Effector memory CD8-positive, alpha-beta T cell (primary cell): ENCODE measurements around the gene PCDHB3.
"Not testable (repeated sequence)": the region's sequence is repeated elsewhere in the genome, so short reads cannot be mapped to it uniquely, and the experiment has no call there.

Source experiments
- ATAC-seq: fragments of 150-1000 bp; cut with Tn5 transposase; replicated peaks from 2 replicates; pipeline ENCODE4 v1.10.0; 2021; ENCODE audit warnings: mild to moderate bottlenecking, moderate library complexity
- DNase-seq, 3 experiments: peaks; one replicate each; pipeline ENCODE4 v3.0.0; 2021
- H3K27ac Mint-ChIP-seq, 2 donors: one replicate each; pipeline ENCODE4 v1.8.0; 2022; ENCODE audit warnings: mild to moderate bottlenecking in 2 of 2, mixed read lengths in 2 of 2, moderate library complexity in 2 of 2
- H3K27me3 Mint-ChIP-seq, 2 donors: one replicate each; pipeline ENCODE4 v1.8.0; 2022; ENCODE audit warnings: mixed read lengths in 2 of 2
- H3K36me3 Mint-ChIP-seq: one replicate; pipeline ENCODE4 v1.8.0; 2022; ENCODE audit warnings: mild to moderate bottlenecking, moderate library complexity, mixed read lengths; ENCODE audit not compliant: insufficient read depth
- H3K4me1 Mint-ChIP-seq, 2 donors: one replicate each; pipeline ENCODE4 v1.8.0; 2022; ENCODE audit warnings: low read depth in 2 of 2, mixed read lengths in 2 of 2
- H3K4me3 Mint-ChIP-seq, 2 donors: one replicate each; pipeline ENCODE4 v1.8.0; 2022; ENCODE audit warnings: mild to moderate bottlenecking in 2 of 2, mixed read lengths in 2 of 2, moderate library complexity in 2 of 2
- H3K9me3 Mint-ChIP-seq, 2 donors: one replicate each; pipeline ENCODE4 v1.8.0; 2022; ENCODE audit warnings: mixed read lengths in 2 of 2

Gene PCDHB3

DNA sequence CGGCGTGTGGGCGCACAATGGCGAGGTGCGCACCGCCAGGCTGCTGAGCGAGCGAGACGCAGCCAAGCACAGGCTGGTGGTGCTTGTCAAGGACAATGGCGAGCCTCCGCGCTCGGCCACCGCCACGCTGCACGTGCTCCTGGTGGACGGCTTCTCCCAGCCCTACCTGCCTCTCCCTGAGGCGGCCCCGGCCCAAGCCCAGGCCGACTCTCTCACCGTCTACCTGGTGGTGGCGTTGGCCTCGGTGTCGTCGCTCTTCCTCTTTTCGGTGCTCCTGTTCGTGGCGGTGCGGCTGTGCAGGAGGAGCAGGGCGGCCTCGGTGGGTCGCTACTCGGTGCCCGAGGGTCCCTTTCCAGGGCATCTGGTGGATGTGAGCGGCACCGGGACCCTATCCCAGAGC is 51.8 kb downstream of the PCDHB3 start:
- not testable (repeated sequence) for H3K4me3 Mint-ChIP-seq, H3K36me3 Mint-ChIP-seq, H3K27ac Mint-ChIP-seq, H3K9me3 Mint-ChIP-seq, H3K4me1 Mint-ChIP-seq, ATAC-seq, DNase-seq
- peaks cover 35 to 51% of the 10 kb centered on the region in 2 donors for H3K27me3 Mint-ChIP-seq
